NCI-H510A treated with DMSO at 0.1 percent for 48 hours (cell line): ENCODE data around the gene CDC5L.
"Not testable (repeated sequence)": the region's sequence is repeated elsewhere in the genome, so short reads cannot be mapped to it uniquely, and the experiment has no call there.

ENCODE experiments used
- DNase-seq: peaks from one replicate; lab custom pipeline; 2025; lab: John Stamatoyannopoulos, UW

Gene CDC5L

GRCh38 chr6:44387346-44388134 is at the start of gene CDC5L:
CDC5L (plus strand) TSS chr6:44387706; CDS start chr6:44387824, 118 bp downstream.
- peak; percentile 99 for DNase-seq

DNA sequence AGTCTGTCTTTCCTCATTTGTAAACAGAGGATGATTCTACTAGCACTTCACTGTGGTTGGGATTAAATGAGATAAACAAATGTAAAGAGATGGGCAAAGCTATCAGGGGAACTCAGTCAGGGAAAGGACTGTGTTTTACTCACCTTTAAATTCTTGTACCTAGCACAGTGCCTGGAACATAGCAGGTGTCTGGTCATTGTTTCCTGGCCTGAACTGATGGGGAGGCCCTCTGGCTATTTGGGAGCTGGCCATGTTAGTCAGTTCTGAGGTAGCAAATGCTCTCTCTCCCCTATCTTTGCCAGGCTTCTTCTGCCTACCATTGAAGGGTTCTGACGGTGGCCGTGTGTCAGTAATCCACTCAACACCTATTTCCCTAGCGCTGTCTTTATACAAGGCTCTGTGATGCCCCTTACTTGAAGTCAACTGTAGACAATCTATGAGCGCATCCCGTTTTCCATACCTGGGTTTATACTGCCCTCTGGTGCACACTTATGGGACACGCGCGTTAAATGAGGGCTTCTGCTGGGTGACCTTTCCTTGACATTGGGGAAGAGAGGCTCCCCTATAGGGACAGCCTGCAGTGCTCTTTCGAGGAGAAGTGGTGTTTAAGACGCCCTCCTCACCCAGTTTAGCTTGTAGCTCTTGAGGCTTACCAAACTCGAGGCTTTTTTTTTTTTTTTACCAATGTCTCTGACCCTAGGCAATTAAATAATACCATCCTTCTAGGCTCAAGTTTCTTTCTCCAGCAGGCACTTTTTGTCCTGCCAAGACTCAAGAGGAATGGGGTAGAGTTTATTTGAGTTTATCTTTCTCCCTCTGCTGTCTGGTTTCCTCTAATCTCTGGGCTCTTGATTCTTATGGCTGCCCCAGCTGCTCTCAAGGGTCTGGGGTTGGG is 49.0 kb upstream of the CDC5L start:
- DNase-seq = peak; percentile 88

- DNase-seq = no peak
Observed at GRCh38 chr6:44339301-44339700, 48.2 kb upstream of the CDC5L start.

DNA sequence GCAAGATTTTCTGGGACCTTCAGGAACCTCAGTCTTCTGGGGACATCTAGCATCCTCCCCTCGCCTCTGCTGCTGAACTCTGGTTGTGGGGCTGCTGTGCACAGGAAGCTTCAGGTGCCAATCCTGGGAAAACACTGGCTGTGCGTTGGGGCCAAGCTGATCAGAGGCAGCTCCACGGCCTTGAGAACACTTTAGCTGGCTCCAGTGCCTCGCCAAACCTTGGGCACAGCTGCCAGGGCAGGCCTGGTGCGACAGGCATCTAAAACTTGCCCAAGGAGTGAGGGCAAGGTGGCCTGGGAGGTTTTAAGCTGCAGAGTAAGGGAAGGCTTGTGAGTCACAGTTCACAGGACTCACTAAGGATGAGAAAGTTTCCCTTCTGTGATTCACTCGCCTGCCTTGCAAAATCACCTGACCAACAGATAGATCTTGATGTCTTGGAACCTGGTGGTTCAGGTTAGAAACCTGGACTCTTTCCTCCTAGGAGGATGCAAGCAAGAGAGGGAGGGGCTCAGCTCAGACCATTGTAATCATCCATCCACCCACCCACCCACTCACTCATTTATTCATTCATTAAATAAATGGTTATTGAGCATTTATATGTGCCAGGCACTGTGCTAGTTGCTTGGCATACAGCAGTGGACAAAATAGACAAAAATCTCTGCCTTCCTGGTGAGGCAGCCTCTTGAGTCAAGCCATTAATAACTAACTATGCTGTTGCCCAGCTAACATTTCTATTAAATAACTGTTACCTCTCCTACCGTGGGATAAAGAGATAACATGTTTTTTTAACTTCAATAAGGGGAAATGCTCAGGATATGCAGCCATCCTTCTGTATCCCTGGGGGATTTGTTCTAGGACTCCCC is 47.5 kb upstream of the CDC5L start:
- DNase-seq = no peak

GRCh38 chr6:44341095-44341890 is 46.2 kb upstream of the CDC5L start:
- no peak for DNase-seq

- DNase-seq = no peak
Observed at GRCh38 chr6:44342052-44342451, 45.5 kb upstream of the CDC5L start.

DNA sequence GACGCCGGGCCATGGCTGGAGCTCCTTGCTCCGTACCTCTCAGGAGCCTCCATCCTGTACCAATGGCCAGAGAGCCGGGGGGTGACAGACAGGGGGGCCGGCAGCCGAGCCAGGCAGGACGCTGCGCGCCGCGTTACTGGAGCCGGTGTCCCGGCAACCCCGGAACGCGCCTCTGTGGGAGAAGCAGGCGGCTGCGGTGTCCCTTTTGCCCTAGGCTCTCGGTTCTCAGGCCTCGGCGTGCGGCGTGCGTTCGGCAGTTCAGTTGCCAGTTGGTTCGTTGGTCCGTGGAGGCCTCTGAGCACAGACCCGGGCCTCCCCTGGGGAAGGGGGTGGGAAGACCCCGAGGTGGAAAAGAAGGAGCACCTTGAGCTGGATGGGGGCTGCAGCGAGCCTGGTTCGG is 45.0 kb upstream of the CDC5L start, which contains the start of gene SPATS1:
SPATS1 (plus strand) TSS at position 162 of the 400 bp plus-strand sequence. CDS start 446 bp downstream, outside the sequence.
- no peak for DNase-seq

DNA sequence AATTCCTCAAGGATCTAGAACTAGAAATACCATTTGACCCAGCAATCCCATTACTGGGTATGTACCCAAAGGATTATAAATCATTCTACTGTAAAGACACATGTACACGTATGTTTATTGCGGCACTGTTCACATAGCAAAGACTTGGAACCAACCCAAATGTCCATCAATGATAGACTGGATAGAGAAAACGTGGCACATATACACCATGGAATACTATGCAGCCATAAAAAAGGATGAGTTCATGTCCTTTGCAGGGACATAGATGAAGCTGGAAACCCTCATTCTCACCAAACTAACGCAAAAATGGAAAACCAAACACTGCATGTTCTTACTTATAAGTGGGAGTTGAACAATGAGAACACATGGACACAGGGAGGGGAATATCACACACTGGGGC is 40.7 kb upstream of the CDC5L start:
- not testable (repeated sequence) for DNase-seq

DNA sequence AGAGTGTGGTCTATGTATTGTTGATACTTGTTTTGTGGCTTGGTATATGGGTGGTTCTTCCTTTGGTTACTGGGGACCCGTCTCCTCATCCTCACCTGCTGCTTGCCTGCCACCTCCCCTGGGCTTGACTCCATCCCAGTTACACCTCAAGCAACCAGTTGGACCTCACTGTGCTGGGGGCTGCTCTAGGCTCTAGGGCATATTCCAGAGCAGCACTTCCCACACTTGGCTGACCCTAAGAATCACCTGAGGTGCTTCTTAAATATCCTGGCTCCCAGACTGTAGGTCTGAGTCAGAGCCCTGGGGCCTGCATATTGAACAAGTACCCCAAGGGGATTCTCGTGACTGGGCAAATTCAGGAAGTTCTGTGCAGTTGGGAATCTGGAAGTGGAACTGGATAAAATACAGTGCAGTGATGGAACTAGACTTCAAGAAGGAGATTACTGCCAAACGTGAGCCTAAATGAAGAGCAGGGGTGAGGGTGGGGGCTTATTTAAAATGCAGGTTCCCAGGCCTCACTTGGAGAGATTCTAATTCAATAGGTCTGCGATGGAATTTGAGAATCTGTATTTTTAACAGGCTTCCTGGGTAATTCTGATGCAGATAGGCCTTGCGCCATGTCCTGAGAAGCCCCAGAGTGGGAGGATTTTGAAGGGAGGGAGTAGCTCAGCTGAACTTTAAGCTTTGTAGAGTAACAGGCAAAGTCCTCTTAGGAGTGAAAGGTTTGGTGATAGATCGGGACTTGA is 37.4 kb upstream of the CDC5L start:
- DNase-seq = no peak

- DNase-seq = not testable (repeated sequence)
Observed at GRCh38 chr6:44350650-44350994, 36.9 kb upstream of the CDC5L start.

DNA sequence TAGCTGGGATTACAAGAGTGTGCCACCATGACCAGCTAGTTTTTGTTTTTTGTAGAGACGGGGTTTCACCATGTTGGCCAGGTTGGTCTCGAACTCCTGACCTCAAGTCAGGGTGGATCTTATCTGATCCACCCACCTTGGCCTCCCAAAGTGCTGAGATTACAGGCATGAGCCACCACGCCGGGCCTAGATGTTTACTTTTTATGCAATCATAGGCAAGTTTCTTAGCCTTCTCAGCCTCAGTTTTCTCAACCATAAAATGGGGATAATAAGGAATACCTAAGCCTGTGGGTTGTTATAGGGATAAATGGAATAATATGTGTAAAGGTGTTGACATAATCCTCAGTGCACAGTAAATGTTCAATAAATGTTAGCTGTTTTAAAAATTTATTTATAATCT is 35.2 kb upstream of the CDC5L start:
- DNase-seq = no peak

DNA sequence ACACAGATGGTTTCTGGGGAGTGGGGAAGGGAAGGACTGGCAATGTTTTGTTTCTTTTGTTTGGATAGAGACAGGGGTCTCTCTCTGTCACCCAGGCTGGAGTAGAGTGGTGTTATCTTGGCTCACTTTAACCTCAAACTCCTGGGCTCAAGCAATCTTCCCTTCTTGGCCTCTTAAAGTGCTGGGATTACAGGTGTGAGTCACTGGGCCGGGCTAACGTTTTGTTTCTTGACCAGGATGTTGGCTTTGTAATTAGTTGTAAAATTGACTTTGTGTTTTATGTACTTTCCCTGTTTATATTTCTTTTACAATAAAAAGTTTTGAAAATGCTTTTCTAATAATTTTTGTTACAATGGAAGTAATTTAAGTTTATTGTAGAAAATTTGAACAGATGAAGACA is 34.2 kb upstream of the CDC5L start:
- no peak for DNase-seq

GRCh38 chr6:44355640-44356039 is 31.9 kb upstream of the CDC5L start:
- DNase-seq = no peak

- DNase-seq = no peak
Observed at GRCh38 chr6:44356487-44356886, 31.0 kb upstream of the CDC5L start.

DNA sequence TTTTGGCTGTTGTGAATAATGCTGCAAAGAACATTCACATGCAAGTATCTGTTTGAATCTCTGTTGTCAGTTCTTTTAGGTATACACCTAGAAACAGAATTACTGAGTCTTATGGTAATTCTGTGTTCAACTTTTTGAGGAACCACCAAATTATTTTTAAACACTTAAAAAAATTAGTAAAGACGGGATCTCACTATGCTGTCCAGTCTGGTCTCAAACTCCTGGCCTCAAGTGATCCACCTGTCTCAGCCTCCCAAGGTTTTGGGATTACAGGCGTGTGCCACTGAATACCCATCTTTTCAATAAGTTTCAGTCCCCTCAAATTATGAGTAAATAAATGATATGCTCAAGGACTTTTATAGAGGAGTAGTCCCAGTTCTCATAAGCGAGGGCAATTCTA is 27.5 kb upstream of the CDC5L start:
- no peak for DNase-seq

DNA sequence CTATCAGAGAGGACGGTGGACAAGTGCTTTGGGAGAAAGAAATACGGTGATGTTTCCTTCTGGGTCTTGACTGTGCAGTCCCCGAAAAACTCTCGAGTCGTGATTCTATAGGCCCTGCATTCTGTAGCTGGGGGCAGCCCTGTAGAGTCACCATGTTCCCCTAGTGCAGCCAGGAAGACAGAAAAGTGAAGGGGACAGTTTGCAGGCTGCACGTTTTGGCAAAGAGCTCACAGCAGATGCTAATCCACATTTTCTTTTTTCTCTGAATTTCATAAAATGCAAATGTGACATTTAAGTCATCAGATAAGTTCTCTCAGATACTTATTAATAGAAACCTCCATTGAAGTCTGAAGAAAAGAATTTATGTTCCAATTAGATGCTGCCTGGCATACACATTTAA is 25.6 kb upstream of the CDC5L start:
- DNase-seq = no peak

DNA sequence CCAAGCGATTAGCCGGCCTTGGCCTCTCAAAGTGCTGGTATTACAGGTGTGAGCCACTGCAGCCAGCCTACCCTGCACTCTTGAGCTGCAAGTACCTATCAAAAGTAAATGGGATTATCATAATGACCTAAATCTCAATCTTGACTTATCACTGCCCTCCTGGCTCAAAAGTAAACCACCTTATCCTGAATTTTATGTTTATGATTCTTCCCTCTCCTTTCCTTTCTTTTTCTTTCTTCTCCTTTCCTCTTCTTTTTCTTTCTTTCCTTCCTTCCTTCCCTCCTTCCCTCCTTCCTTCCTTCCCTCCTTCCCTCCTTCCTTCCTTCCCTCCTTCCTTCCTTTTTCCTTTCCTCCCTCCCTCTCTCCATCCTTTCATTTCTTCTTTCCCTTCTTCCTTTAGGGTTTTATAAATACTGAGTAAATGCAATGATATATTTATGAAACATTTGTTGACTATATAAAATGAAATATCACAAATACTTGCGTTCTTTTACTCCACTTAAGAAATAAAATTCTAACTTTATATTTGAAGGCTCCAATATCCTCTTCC is 24.1 kb upstream of the CDC5L start:
- no peak for DNase-seq

DNA sequence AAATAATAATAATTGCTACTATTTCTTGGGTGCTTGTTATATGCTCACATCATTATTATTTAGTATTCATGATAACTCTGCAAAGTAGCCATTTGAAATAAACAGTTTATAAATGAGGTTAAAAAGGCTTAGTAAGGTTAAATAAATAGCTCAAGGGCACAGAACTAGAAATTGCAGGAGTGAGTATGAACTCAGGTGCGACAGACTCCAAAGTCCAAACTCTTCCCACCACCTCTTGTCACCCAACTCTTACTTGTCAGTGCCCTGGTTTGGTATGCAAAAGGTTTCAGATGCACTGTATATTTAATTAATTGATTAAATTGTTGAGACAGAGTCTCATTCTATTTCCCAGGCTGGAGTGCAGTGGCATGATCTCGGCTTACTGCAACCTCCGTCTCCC is 20.7 kb upstream of the CDC5L start:
- DNase-seq = no peak

DNA sequence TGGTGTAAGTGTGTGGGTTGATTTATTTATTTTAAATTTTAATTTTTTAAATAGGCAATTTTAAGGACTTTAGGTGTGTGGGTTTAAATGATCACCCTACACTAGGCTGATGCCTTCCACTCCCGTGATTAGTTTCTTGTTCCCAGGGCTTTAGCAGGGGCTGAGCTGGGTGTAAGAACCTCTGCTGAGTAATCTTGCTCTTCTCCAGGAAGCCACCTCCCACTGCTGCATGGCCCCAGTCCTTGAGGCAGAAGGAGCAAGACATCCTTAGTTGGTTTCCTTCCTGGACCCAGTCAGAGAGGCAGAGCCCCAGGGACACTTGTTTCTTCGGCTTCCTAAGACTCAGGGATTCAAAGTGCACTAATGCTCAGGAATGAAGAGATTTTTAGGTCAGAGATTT is 19.8 kb upstream of the CDC5L start:
- no peak for DNase-seq

- no peak for DNase-seq
Observed at GRCh38 chr6:44373051-44373450, 14.5 kb upstream of the CDC5L start.
